Stimulated activated naive CD4-positive, alpha-beta T cell treated with Interleukin-2 at 50 U/mL for 16 hours (primary cell): ENCODE measurements around the gene LOXL1.

Source experiments
- DNase-seq: peaks from one replicate; lab custom pipeline; 2025; lab: John Stamatoyannopoulos, UW

LOXL1 gene

DNA sequence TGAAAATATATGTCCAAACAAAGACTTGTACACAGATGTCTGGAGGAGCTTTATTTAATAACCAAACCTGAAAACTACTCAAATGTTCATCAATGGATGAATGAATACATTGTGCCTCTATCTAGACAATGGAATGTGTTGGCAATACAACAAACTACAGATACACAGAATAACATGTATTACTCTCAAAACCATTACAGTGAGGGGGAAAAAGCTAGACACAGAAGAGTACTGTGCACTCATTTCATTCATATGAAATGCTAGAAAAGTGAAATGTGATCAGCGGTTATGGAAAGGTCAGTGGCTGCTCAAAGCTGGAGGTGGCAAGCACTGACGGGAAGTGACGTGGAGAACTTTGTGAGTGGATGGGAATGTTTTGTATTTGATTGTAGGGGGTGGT, 52.6 kb downstream of the LOXL1 start:
- DNase-seq: no peak

DNA sequence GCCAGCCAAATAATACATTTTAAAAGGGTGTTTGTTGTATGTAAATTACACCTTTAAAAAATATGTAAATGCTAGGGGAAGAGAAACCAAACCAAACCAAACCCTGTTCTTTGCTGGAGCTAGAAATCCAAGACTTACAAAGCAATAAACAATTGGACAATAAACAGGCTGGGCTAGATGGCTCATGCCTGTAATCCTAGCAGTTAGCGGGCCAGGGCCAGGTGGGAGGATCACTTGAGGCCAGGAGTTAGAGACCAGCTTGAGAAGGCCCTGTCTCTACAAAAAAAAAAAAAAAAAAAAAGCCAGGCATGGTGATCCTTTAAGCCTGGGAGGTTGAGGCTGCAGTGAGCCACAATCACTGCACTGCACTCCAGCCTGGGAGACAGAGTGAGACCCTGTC, 53.4 kb downstream of the LOXL1 start:
- DNase-seq: no peak

DNA sequence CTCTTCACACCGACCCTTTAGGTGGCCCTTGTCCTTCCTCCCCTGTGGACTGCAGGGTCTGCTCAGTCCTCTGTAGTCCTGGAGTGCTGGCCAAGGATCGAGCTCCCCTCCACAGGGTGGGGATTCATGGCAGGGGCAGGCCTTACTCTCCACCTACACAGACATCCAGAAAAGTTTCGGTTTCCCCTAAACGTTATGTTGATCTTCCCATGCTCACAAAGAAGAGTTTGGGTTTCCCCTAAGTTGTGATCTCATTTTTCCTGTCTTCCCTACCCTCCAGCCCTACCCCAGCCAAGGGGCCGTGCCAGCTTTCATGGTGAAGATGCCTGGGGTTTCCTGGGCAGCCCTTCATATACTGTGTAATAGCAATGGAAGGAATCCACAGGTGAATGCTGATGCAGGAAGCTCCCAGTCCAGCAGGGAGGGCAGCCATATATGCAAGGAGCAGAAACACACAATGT, 55.5 kb downstream of the LOXL1 start:
- no peak for DNase-seq

DNA sequence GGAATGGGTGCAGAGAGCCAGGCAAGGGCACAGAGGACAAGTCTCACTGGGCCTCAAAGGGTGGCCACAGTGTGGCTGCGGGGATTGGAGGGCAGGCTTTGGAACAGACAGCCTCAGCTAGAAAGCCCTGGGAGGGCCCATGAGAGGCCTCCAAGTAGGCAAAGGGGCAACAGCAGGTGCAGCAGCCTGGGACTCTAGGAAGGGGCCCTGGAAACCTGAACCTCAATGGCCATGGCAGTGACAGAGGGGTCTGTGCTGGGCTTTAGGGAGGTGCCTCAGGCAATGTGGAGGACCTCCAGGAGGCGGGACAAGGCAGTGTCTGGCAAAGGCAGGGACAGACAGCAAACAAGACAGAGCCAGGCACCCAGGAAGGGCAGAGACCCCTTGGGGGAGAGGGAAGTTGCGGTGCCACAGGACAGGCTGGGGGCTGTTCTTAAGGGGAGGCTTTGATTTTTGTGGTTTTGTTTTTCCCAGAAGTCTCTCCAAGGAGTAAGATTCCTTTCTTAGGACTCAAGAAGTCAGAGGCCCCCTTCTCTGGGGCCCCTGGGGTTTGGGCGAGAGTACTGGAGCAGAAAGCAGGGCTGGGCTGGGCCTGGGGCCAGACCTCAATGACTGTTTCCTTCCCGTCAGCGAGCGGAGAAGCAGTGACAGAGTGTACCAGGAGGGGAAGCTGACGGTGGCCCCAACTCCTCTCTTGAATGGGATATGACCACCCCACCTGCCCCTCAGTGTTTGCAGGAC, 56.1 kb downstream of the LOXL1 start:
- no peak for DNase-seq

DNA sequence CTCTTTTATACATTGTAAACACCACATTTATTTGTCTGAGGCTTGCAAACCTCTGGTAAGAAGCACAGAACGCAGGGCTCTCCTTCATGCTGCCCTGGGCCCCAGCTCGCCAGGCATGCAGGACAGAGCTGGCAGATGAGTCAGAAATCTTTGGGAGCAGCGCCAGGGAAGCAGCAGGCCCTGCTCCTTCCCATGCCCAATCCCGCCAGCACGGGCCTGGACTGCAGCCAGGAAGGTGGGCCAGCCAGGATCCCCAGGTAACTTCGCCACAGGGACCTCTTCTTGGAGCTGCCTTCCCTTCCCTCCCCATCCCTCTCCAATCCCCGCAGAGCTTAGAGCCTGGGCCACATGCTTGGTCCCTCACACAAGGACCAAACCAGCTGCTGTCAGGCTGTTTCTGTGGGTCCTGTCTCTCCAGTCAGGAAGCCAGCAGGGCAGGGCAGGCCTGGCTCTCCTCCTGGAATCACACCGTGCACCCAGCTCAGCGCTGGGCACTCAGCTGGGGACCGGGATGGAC, 57.0 kb downstream of the LOXL1 start:
- no peak for DNase-seq

DNA sequence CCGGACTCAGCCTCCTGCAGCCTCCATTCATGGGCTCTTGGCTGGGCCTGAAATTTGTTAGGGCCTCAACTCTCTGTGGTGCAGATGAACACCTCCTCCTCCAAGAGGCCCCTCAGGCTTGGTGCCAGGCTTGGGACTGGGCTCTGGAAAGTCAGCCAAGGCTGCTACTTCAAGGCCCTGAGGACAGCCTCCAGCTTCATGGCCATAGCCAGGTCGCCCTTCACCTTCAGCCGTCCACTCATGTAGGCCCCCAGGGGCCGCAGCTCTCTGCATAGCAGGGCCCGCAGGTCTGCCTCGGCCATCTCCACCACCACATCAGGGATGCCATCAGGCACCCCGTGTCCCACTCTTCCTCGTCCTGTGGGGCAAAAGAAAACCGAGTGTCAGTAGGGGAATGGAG, 57.5 kb downstream of the LOXL1 start:
- no peak for DNase-seq

DNA sequence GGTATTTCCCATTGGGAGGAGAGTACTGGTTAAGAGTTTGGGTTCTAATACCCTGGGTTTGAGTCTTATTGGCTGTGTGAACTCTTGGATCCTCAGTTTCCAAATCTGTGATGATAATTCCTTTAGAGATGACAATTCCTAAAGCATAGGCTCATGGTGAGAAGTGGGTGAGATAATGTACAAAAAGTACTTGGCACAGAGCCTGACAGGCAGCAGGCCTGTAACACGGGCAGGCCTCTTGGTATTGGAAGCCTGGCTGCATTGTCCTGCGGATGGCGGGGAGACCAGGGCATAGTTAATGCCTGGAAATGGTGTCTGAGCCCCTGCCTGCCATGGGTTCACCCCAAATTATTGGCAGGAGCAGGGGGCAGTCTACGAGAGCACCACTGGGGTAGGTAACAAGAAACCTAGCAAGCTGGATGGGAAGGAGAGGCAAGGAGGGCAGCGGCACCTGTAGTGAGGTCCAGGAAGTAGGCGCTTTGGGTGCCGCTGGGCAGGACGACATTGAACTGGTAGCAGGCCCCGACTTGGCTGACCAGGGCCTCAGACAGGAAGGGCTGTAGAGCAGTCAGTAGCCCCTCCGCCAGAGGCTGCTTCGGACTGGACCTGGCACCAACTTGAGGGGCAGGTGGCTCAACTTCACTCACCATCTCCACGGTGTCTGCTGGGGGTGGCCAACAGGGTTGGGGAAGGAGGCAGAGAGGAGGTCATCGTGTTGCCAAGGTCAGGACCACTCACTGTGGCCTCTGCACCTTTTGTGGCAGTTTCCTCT, 58.1 kb downstream of the LOXL1 start:
- DNase-seq: no peak

DNA sequence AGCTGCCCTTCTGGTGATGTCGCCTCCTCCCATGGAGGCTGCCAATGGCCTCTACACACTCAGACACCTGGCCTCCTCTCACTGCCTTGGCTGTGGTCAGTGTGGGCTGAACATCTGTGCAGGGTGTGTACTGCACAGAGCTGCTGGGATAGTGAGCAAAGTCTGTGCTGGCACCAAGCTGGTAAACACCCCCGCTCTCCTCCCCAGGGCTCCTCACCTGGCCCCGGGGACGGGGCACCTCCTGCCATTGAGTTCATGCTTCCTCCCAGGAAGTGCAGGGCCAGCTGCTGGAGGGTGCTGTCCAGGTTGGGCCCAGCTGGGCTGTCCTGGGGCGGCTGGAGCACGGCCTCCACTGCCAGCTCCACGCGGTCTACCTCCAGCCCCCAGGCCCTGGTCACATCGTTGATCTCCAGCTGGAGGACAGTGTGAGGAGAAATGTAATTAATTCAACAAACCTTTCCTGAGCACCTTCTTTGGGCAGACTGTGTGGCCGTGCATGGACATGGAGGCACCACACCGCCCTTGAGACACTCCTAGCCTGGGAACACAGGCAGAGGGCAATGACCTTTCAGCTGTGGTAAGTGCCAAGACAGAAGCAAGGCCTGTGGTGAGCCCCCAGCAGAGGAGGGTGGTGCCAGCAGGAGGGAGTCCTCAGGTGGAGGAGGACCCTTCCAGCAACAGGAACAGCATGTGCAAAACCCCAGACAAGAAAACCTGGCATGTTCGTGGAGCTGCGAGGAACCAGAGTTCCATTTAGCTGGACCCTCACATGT, 59.0 kb downstream of the LOXL1 start:
- no peak for DNase-seq

DNA sequence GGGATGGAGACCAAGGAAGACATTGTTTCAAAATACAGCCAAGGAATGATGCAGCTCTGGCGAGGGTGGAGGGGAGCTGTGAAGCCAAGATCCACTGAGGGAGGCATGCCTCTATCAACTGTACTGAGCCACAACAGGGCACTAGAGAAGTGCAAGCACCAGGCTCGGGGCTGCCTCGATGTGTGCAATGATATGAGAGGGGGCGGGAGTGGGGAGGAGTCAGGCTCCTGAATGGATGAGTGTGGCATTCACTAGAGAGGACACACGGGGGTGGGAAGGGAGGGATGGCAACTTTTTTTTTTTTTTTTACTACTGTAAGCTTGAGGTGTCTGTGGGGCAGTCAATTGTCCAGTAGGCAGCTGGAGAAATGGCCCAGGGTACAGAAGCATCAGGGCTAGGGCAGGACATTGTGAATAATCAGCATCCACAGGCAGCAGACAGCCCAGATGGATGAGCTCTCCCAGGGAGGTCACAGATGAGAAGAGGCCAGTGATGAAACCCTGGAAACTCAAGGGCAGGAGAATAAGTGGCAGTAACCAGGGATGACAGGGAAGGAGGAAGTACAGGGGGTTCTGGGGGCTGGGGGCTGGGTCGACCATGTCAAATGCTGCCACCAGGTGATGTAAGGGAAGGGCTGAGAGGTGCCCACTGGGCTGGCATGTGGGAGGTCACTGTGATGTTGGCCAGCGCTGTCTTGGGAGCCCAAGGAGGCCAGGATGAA, 60.0 kb downstream of the LOXL1 start:
- DNase-seq: no peak

DNA sequence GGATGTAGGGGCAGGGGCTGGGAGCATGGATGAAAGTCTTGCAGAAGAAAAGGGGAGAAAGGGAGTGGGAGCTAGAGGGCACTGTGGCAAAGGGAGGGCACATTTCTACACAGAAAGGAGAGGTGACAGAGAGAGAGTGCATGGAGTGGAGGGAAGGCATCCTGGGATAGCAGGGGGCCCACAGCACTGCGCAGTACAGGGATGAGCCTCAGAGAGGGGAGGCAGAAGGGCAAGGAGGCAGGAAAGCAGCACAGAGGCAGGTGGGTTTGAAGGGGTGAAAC, 60.5 kb downstream of the LOXL1 start:
- DNase-seq: no peak

DNA sequence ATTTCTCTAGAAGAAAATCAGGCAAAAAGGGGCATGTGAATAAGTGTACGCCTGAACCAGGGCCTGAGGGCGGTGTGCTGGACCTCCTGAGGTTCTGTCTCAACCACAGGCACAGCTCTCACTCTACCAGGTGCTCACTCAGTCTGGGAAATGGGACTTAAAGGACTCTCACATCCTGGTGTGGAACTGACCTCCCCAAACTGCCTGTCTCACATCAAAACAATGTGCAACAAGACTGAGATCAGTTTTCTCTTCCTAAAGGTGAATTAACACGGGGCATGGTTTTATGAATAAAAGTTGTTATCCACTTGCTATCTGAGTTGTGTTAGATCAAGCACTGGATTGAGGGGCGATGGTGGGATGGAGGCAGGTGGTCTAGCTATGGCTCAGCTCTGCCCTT, 61.0 kb downstream of the LOXL1 start:
- no peak for DNase-seq

DNA sequence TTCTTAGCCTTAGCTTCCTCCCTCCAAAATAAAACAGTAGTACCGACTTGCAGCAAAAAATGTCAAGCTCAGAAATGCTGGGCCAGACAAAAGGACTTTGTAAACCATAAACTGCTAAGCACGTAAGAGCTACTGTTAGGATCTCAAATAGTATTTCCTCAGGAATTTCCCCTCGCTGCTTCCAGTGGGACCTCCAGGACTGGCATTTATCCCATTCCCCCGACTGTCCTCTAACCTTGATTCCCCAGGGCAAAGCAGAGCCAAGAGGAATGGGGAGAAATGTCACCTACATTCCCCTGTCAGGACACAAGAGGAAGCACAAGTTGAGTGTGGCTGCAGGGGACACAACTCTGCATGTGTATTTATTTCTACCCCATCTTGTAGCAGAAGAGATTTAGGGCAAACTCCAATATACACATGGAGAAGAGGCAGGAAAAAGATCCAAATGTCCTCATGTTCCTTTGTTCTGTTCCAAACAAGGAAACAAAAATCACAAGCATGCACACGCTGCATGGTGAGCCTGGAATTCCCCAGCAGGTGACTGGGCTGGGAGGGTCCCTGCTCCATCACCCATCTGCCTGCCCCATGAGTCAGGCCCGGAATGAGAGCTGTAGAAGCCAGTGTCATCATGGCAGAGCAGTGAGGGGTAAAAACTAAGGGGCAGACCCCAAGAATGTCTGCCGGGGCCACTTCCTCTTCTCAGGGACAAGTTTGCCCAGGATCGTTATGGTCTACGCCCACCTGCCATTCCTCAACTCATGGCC, 61.6 kb downstream of the LOXL1 start:
- DNase-seq: no peak

DNA sequence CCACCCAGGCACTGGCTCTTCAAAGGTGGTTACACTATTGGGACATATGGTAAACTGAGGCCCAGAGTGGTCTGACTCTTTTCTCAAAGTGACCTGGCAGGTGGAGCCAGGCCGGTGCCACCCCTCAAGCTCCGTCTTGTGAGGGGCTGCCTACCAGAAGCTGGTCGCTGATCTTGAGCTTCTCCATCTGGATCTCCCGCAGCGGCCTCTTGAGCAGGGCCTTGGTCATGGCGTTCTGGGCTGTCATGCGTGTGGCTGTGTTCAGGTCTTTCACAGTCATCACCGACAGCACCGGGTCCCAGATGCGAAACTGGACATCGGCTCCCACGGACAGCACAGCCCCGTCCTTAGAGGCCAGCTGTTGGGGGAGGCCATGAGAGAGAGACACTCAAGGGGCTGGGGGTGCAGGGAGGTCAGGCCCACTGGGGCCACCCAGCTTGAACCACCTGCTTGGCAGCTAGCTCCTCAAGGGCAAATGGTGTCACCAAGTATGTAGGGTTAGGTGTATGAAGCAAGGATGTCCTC, 62.2 kb downstream of the LOXL1 start:
- DNase-seq: no peak

DNA sequence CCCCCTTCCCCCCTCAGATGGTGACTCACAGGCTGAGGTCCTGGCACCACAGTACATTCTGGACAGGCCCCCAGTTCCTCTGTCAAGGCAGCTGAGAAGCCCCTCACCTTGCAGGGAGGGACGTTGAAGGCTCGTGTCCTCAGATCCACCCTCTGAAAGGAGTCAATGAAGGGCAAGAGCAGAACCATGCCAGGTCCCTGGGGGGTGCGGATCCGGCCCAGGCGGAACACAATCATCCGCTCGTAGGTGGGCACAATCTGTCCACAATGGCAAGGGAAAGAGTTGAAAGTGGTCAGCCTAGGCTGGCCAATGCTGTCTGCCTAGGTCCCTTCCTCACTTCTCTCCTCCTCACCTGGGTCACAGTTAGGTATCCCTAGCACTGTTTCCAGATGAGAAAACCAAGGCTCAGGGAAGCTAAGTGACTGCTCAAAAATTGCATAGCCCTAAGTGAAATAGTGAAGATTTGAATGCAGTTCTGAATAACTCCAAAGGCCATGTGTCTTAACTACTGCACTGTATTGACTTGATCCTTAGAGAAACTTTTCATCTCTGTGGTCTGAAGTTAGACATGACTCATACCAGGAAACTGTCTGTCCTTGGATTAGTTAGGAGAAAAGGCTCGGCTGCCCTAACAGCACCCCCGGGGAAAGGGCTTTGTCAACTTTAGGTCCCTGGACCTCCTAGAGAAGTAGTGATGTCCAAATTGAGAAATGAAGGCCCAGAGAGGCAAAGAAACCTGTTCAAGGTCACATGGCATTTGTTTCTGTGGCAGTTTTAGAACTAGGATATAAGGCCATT, 62.9 kb downstream of the LOXL1 start:
- DNase-seq: no peak

DNA sequence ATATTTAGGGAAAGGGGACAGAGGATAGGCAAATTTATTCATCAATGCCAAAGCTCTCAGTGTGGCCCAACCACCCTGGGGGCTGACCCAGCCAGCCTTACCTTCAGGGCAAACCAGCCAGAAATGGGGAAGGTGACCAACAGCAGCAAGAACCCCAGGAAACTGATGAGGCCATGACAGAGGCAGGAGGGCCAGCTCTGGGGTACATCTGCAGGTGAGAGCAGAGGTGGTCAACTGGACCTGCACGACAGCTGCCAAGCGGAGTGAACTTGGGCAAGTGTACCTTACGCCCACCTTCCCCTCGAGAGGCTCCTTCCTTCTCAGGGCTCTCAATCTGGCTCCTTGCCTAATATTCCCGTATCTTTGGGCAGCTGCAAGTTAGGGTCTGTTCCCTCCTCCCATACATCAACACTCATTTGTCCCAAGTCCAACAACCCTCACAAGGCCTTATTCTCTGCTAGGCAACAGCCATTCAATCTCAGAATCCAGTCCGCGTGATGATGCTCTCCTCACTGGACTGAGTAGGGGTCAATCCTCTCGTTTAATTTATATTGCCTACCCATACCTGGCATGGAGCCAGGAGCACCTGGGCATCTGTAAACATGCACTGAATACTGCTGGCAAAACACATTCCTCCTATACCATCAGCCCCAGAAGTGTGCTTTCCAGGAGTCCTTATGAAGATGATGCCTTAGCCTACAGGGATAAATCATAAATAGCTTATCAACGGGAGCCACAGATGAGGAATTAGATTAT, 64.2 kb downstream of the LOXL1 start:
- DNase-seq: no peak

DNA sequence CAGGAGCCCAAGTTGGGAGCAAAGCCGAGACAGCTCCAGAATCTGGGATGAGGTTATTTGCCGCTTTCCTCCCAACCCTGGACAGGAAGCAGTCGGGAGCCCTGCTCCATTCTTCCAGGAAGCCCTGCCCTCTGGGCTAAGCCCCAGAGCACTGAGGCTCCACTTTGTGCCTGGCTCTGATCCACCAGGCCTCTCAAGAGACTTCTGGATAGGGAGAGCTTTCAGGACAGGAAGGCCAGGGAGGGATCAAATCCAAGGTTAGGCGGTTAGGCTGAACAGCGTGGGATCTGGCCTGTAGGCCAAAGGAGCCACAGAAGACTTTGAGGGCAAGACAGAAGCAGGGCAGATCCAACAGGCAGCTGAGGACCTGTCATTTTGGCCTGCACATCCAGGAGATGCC, 65.0 kb downstream of the LOXL1 start:
- no peak for DNase-seq

DNA sequence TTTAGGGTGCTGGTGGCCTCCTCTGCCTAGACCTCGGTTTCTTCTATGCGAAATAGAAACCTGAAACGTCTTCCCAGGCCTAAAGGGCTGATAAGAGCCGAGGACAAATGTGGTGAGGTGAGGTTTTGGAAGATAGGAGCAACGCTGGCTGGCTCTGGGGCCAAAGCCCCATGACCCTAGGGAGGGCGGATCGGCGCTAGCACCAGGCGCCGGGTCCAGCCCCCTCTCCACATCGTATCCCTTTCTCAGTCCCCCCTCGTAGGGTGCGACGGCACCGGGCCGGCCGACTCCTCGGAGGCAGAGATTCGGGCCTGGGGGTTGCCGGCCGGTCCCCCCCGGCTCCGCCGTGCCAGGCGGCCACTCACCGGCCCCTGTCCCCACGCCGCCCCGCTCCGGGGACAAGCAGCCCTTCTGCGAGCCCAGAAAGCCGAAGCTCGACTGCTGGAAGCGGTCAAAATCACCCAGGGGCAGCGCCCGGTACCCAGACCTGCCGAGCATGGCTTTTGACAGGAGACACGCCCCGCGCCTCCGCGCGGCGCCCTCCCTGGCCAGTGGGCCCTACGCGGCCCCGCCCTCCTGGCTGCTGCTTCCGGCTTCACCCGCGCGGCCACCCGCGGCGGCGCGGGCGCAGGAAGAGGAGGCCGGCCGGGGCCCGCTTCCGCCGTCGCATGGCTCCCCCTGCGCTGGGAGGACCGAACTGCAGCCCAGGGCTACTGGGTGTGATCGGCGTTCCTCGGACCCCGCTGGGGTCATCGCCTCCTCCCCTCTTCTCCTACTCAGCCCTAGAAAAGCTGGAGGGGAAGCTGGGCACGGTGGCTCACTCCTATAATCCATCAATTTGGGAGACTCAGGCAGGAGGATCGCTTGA, 65.7 kb downstream of the LOXL1 start, which contains the start of gene STOML1:
Gene STOML1, minus strand, starts transcription at position 570 of the 868 bp plus-strand sequence. Its CDS starts 72 bp downstream, at position 498.
- DNase-seq: peak; percentile 91

DNA sequence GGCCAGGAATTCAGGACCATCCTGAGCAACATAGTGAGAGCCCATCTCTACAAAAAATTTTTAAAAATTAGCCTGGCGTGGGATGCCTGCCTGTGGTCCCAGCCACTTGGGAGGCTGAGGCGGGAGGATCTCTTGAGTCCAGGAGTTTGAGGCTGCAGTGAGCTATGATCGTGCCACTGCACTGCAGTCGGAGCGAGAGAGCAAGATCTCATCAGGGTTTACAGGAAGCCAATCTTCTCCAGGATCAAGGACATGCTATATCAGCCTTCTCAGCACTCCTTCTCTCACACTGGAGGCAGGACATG, 66.3 kb downstream of the LOXL1 start:
- no peak for DNase-seq
